Fibroblast of lung (primary cell): ENCODE results near the gene MICAL1. TPM values are rescaled to one million over a fixed set of nuclear protein-coding genes. Genes with fewer than 3 reads are reported as not detected.

Experiments
- DNase-seq, 2 donors: peaks; one replicate each; pipeline versions ENCODE4 v3.0.0 to v3.0.0-alpha.2; 2010; ENCODE audit warnings: low read depth in 2 of 2
- H2AFZ ChIP-seq: 2 replicates; pipeline ENCODE4 v1.5.1; 2012; ENCODE audit warnings: low read length, control low read depth, inconsistent platforms
- H3K27ac ChIP-seq: 2 replicates; pipeline ENCODE4 v1.5.1; 2011; ENCODE audit warnings: low read length, control low read depth; ENCODE audit not compliant: insufficient read depth
- H3K27me3 ChIP-seq: 2 replicates; pipeline ENCODE4 v1.5.1; 2011; ENCODE audit warnings: mild to moderate bottlenecking, low read length; ENCODE audit not compliant: control insufficient read depth, insufficient read depth
- H3K36me3 ChIP-seq: 2 replicates; pipeline ENCODE4 v1.5.1; 2011; ENCODE audit warnings: low read length; ENCODE audit not compliant: control insufficient read depth, insufficient read depth
- H3K4me1 ChIP-seq: 2 replicates; pipeline ENCODE4 v1.5.1; 2011; ENCODE audit warnings: low read length; ENCODE audit not compliant: control insufficient read depth, insufficient read depth; ENCODE audit errors: extremely low read depth
- H3K4me2 ChIP-seq: 2 replicates; pipeline ENCODE4 v1.5.1; 2011; ENCODE audit warnings: low read length, control low read depth; ENCODE audit not compliant: insufficient read depth; ENCODE audit errors: extremely low read depth
- H3K4me3 ChIP-seq, 4 experiments: fragments of 200-600 bp in 1 of 4; sonication (generic) in 1 of 4; replicated peaks in 1 of 4; 2 replicates each; pipeline ENCODE4 v1.5.1; 2011 to 2016; ENCODE audit warnings: low read length in 4 of 4, low read depth in 3 of 4, mild to moderate bottlenecking in 3 of 4, control low read depth in 2 of 4, inconsistent platforms in 1 of 4, mixed read lengths in 1 of 4; ENCODE audit not compliant: insufficient read depth in 1 of 4; ENCODE audit errors: control extremely low read depth in 1 of 4
- H3K79me2 ChIP-seq: 2 replicates; pipeline ENCODE4 v1.5.1; 2012; ENCODE audit warnings: mild to moderate bottlenecking, low read length, inconsistent platforms; ENCODE audit not compliant: control insufficient read depth, insufficient read depth
- H3K9ac ChIP-seq: 2 replicates; pipeline ENCODE4 v1.5.1; 2011; ENCODE audit warnings: mild to moderate bottlenecking, low read length, control low read depth; ENCODE audit not compliant: insufficient read depth
- H3K9me3 ChIP-seq: 2 replicates; pipeline ENCODE4 v1.5.1; 2012; ENCODE audit warnings: low read depth, low read length; ENCODE audit not compliant: control insufficient read depth, insufficient read depth
- H4K20me1 ChIP-seq: 2 replicates; pipeline ENCODE4 v1.5.1; 2011; ENCODE audit warnings: low read length; ENCODE audit not compliant: control insufficient read depth, insufficient read depth; ENCODE audit errors: extremely low read depth
- EZH2 ChIP-seq: IDR thresholded peaks from 2 replicates; pipeline ENCODE4 v1.5.1; 2012; ENCODE audit warnings: low read length, control low read depth, mild to moderate bottlenecking; ENCODE audit errors: missing control alignments
- polyA plus RNA-seq, 2 donors: library from polyadenylated mRNA; depleted of rRNA in 1 of 2; stranded (reverse) in 1 of 2; unstranded in 1 of 2; fragments of >200 nt; gene quantifications; 2 replicates each; pipeline ENCODE4 v1.2.1, GENCODE V29; 2011 to 2012; ENCODE audit warnings: missing spikeins in 1 of 2
- total RNA-seq: library from RNA; depleted of rRNA; stranded (reverse); fragments of >200 nt; gene quantifications from 2 replicates; pipeline ENCODE4 v1.2.1, GENCODE V29; 2014
- TF ChIP-seq, protein P1 (sequence below), 2 donors: IDR thresholded peaks in 1 of 2; conservative IDR thresholded peaks in 1 of 2; 1 replicate in 1 of 2; 2 replicates in 1 of 2; pipeline ENCODE4 v1.5.1; 2011 to 2012; ENCODE audit warnings: low read length in 2 of 2, control low read depth in 1 of 2, inconsistent platforms in 1 of 2, low read depth in 1 of 2, mild to moderate bottlenecking in 1 of 2

The MICAL1 gene
- total and polyA plus RNA-seq, 2 donors (not counting 1 experiment from before 2014, with no cell fraction given): 37.5 to 53.5 TPM

GRCh38 chr6:109486068-109486467 is 30.5 kb upstream of the MICAL1 start:
- DNase-seq: no peak
- no peaks in the 10 kb centered on the region for H3K27me3 ChIP-seq
- no peaks in the 10 kb centered on the region for H3K79me2 ChIP-seq

GRCh38 chr6:109485266-109485935 is 29.8 kb upstream of the MICAL1 start:
- Histone ChIP-seq H3K4me3 (no peak overlapping the region), H4K20me1 (no peaks in the 10 kb centered on the region), H2AFZ (no peak overlapping the region), H3K9ac (no peak overlapping the region), H3K9me3 (no peaks in the 10 kb centered on the region), H3K4me1 (peaks cover 2% of the 10 kb centered on the region), H3K36me3 (peaks cover 1% of the 10 kb centered on the region), H3K4me2 (no peak overlapping the region), H3K27ac (no peak overlapping the region), H3K79me2 (peaks cover 6% of the 10 kb centered on the region), H3K27me3 (no peaks in the 10 kb centered on the region)
- TF ChIP-seq EZH2: no peak
- TF ChIP-seq, protein P1, sequence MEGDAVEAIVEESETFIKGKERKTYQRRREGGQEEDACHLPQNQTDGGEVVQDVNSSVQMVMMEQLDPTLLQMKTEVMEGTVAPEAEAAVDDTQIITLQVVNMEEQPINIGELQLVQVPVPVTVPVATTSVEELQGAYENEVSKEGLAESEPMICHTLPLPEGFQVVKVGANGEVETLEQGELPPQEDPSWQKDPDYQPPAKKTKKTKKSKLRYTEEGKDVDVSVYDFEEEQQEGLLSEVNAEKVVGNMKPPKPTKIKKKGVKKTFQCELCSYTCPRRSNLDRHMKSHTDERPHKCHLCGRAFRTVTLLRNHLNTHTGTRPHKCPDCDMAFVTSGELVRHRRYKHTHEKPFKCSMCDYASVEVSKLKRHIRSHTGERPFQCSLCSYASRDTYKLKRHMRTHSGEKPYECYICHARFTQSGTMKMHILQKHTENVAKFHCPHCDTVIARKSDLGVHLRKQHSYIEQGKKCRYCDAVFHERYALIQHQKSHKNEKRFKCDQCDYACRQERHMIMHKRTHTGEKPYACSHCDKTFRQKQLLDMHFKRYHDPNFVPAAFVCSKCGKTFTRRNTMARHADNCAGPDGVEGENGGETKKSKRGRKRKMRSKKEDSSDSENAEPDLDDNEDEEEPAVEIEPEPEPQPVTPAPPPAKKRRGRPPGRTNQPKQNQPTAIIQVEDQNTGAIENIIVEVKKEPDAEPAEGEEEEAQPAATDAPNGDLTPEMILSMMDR (conservative IDR thresholded peaks at IDR 0.05 in 1 of 2, IDR thresholded peaks at IDR 0.05 in 1 of 2; ENCODE audit: low read depth in 1 of 2, low read length in 2 of 2): no peak
- no peak for DNase-seq

More at GRCh38 chr6:109486068-109486467, 30.5 kb upstream of the MICAL1 start:
- H2AFZ ChIP-seq: no peak overlapping the region
- no peak overlapping the region for H3K27ac ChIP-seq
- H3K9ac ChIP-seq: no peak overlapping the region
- H3K4me2 ChIP-seq: no peak overlapping the region
- no peaks in the 10 kb centered on the region for H4K20me1 ChIP-seq
- no peaks in the 10 kb centered on the region for H3K36me3 ChIP-seq
- TF ChIP-seq EZH2: no peak
- no peak overlapping the region for H3K4me3 ChIP-seq
- no peaks in the 10 kb centered on the region for H3K4me1 ChIP-seq
- no peaks in the 10 kb centered on the region for H3K9me3 ChIP-seq

GRCh38 chr6:109484122-109484521 is 28.6 kb upstream of the MICAL1 start:
- no peak for TF ChIP-seq EZH2
- TF ChIP-seq, protein P1 (conservative IDR thresholded peaks at IDR 0.05 in 1 of 2, IDR thresholded peaks at IDR 0.05 in 1 of 2; ENCODE audit: low read depth in 1 of 2, low read length in 2 of 2): no peak
- H4K20me1 ChIP-seq: no peaks in the 10 kb centered on the region
- DNase-seq: peak in 1 of 2 donors; percentile 25
- H2AFZ ChIP-seq: peak overlapping the region; percentile 71
- no peak overlapping the region for H3K27ac ChIP-seq
- H3K9me3 ChIP-seq: no peaks in the 10 kb centered on the region
- H3K4me3 ChIP-seq: peak overlapping the region in 2 of 4 experiments; percentile 61 to 65
- H3K9ac ChIP-seq: no peak overlapping the region
- peaks cover 4% of the 10 kb centered on the region for H3K4me1 ChIP-seq
- peaks cover 13% of the 10 kb centered on the region for H3K79me2 ChIP-seq
- H3K4me2 ChIP-seq: no peak overlapping the region
- H3K27me3 ChIP-seq: no peaks in the 10 kb centered on the region
- H3K36me3 ChIP-seq: peaks cover 1% of the 10 kb centered on the region
